Measurements from ENCODE around the gene SPATA33.
"Not testable (repeated sequence)": the region's sequence is repeated elsewhere in the genome, so short reads cannot be mapped to it uniquely, and the experiment has no call there.

The SPATA33 gene

DNA sequence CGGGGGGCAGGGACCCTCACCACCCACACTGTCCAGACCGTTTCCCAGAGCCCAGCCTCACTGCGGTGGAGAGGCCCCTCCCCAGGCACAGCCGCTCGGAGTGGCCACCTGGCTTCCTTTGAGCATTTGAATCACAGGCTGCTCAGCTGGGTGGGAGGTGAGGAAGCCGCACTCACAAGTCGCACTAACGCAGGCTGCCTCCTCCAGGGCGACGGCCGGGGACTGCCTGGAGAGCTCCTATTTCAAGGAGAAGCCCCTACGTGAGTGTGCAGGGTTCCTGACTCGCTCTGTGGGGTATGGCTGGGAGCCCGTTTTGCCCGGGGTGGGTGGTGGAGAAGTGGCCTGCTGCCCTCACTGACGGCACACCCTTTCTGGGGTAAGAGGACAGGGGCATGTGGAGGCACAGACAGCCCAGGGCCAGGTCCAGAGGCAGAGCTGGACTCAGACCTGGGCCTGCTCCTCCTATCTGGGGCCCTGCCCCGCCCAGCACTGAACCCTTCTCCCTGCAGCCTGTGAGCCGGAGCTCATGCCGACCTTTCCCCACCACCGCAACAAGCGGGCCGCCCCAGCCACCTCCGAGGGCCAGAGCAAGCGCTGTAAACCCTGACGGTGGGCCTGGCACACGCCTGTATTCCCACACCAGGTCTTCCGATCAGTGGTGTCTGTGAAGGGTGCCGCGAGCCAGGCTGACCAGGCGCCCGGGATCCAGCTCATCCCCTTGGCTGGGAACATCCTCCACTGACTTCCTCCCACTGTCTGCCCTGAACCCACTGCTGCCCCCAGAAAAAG lies 37.6 kb downstream of the SPATA33 start:
- no peak for DNase-seq

DNA sequence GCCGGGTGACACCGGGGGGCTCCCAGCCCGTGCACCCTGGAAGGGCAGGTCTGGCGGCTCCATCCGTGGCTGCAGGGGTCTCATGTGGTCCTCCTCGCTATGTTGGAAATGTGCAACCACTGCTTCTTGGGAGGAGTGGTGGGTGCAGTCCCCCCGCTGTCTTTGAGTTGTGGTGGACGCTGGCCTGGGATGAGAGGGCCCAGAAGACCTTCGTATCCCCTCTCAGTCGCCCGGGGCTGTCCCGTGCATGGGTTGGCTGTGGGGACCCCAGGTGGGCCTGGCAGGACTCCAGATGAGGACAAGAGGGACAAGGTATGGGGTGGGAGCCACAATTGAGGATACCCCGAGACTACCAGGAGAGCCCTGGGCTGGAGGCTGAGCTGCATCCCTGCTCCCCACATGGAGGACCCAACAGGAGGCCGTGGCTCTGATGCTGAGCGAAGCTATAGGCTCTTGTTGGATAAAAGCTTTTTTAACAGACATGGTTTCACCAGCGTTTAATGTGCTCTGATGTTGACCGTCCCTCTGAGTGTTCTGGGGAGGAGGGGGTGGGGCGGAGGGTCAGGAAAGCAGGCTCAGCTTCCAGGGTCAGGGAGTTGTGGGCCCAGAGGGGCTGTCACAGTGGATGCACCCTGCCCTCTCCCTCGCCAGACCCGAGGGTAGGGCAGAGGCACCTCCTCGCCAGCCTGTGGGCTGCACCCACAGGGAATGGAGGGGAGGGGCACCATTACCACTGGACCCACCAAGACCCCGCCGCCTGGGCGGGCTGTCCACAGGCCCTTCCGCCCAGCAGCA lies 38.4 kb downstream of the SPATA33 start:
- DNase-seq: no peak

DNA sequence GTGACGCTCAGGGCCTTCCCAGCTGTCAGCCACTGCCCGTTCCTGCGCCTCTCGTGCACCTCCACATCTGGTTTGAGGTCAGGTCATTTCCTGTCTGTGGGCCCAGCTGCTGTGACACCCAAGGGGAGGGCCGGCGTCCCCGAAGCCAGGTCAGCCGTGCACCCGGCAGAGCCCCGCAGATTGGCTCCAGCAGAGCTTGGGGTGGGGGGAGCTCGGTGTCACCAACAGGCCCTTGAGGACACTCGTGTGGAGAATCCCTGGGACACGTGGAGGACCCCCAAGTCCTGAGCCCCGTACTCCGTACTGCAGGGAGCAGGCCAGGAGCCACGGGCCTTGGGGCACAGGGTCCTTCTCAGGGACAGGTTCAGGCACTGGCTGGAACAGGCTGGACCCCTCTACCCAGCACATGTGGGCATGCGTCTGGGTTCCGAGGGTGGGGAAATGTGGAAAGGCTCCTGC lies 39.1 kb downstream of the SPATA33 start:
- peak; percentile 54 for DNase-seq

DNA sequence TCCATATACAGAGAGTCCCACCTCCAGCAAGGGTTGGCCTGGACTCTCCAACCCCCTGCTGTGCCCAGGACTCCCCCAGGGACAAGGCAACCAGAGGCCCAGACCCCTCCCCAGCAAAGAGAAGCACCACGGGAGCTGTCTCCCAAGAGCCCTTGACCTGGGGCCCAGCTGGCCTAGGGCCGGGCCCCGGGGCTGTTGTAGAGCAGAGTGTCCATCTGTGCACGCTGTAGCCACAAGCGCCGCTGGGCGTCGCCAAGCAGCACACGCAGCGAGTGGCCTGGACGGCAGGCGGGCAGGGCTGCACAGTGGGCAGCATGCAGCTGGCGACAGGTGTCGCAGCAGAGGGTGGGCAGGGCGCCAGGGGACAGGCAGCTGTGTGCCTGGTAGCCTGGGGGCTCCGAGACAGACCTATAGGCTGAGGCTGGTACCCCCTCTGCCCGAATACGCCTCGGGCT lies 39.6 kb downstream of the SPATA33 start:
- no peak for DNase-seq

DNA sequence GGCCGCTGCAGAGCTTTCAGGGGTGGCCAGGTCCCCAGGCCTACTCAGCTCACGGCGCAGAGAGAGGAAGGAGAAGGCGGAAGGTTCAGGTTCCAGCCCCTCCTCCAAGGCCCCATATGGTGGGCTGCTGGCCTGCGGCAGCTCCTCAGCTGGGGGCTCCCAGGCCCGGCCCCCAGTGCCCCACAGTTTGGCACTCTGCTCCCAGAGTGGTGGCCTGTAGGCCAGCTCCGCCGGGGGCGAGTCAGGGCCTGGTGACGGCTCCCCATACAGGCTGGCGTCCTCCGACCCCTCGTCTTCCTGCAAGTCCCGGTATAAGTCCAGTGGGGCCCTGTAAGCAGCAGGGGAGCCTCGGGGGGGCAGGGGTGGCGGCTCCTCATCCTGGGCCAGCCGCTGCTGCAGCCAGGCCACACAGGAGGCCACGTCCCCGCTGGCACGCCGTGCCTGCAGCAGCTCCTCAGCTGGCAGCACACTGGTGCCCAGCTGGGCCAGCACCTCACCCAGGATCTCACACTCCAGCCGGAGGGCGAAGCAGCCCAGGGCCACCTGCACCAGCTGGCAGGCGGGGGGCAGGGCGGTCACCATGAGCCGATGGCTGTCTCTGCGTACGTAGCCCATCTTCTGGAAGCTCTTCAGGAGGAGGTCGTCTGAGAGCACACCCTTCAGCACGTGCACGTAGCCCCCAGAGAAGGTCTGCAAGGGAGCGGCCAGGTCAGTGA lies 40.1 kb downstream of the SPATA33 start:
- no peak for DNase-seq

DNA sequence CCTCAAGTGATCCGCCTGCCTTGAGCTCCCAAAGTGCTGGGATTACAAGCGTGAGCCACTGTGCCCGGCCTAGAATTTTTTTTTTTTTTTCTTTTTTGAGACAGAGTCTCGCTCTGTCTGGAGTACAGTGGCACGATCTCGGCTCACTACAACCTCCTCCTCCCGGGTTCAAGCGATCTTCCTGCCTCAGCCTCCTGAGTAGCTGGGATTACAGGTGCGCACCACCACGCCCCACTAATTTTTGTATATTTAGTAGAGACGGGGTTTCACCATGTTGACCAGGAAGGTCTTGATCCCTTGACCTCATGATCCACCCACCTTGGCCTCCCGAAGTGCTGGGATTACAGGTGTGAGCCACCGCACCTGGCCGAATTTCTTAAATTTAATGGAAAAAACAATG lies 41.1 kb downstream of the SPATA33 start:
- DNase-seq: not testable (repeated sequence)

DNA sequence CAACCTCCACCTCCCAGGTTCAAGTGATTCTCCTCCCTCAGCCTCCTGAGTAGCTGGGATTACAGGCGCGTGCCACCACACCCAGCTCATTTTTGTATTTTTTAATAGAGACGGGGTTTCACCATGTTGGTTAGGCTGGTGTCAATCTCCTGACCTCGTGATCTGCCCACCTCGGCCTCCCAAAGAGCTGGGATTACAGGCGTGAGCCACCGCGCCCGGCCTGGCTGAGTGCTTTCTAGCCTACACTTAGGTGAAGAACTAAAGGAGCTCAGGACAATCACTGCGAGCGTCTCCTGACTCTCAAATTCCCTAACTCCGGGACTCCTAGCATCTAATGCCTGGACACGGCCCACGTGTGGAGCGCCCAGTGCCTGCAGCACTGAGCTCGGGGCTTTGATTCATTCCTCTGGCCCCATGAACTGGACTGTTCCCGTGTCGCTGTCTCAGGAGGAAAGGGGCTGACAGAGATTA lies 42.0 kb downstream of the SPATA33 start:
- not testable (repeated sequence) for DNase-seq

DNA sequence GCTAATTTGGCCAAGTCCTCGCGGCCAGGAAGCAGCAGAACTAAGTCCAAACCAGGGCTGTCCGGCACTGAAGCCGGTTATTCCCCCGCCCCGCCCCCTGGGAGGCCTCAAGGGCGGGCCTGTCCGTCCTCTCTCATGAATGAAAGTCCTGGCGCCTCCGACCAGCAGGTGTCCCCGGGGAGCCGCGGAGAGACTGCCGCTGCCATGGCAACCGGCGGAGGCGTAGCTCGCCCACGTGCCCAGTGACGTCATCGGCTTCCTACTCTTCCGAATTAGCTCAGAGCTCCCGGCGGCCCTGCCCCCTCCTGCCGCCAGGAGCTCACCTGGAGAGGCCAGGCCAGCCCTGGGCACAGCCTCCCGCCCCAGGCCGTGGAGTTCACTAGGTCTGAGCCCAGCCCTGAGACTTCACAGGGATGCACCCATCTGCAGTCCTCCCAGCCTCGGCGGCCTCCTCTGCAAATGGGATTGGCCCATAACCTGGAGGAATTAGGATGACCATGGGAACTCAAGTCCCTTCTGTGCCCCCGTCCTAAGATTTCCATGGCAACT lies 42.5 kb downstream of the SPATA33 start:
- DNase-seq: peak; percentile 97

DNA sequence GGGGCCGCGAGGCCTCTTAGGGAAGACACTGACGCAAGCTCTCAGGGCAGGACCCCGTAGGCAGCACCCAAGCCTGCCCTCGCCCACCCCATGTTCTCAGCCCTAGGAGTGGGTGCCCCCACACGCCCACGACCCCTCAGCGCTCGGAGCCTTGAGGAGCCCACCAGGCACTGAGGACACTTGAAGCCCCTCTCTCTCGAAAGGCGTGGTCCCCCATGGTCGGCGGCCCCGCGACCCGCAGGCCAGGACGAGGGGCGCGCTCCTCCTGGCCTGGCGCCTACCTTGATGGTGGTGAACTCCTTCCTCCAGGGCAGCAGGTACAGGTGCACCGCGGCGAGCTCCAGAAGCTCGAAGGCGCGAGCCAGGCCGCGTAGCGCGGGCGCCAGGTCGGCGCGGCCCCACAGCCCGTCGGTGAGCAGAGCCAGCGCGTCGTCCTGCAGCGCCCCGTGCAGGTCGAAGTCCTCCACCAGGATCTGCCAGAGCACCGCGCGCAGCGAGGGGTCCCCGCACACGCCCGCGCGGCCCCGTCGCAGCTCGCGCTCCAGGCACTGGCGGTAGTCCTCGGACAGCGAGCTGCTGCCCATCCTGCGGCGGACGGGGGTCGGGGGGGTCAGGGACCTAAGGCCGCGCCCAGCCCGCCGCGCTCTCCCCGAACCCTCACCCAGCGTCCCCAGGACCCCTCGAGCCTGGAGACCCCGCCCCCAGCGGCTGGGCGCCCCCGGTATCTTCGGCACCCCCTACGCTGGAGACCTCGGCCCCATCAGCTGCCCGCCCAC lies 43.2 kb downstream of the SPATA33 start:
- DNase-seq: peak; percentile 61

DNA sequence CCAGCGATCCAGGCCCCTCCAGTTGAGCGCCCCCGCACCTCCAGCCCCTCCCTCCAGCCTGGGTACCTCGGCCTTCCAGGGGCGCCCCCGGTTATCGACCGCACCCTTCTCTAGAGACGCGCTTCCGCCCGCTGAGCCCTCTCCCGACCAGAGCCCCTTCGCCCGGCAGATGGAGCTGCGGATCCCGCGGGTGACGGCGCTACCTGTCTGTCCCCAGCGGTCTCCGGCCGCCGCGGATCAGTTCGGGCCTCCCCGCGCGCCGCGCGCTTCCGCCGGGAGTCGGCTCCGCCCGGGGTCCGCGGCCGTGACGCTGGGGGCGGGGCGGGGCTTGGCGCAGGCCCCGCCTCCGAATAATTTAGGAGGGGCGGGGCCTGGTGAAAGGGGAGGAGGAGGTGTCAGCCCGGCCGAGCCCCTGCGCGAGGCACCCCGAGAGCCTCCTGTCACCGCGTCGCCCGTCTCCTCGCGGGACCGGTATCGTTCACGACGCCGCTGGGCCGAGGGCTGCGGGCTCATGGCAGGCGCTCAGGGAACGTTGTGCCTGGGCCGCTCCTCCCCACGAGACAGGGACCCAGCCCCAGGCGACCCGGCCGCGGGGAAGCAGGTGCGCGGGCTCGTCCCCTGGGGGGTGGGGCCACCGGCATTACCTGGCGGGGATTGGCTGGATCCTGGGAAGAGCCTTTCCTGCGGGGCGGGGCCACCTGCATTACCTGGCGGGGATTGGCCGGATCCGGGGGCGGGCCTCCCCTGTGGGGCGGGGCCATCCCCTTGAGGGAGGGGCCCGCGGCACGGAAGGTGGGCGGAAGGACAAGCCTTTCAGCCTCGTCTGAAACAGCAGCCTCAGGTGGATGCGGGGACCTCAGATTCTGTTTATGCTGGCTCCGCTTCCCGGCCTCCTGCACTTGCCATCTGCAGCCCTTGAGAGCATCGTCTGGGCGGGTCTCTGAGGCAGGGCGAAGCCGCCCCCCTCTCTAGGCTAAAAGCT lies 44.1 kb downstream of the SPATA33 start, which contains the start of gene SPATA2L:
Gene SPATA2L (minus strand): TSS at position 281 of the 982 bp plus-strand sequence. CDS start 473 bp downstream, outside the sequence.
- peak; percentile 97 for DNase-seq

DNA sequence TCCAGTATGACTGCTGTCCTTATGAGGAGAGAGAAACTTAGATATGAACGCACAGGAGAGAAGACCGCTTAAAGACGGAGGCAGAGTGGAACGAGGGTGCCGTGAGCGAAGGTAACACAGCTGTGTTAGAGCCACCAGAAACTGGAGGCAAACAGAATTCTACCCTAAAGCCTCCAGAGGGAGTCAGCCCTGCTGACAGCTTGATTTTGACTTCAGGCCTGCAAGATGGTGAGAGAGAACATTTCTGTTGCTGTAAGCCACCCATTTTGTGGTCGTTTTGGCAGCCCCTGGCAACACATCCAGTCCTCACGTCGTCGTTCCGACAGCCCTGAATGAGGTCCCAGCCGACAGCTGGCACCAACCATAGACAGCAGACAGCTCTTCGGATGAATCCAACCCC lies 46.6 kb downstream of the SPATA33 start:
- DNase-seq: no peak

DNA sequence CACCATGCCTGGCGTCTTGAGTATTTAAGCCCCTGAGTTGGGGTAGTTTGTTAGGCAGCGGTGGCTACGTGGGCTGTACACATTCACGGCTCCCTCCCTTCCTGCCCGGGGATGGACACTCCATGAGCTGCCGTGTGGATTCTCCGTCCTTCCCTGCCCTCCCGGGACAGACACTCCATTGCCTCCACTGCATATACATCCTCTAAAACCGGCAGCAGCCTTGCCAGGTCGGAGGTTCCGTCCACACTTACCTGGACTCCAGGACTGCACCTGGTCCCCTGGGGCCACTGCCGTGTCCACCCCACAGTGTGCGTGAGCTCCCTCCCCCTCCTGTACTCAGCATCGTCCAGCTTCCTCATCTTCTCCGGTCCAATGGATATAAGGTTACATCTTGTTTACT lies 47.4 kb downstream of the SPATA33 start:
- DNase-seq: no peak

DNA sequence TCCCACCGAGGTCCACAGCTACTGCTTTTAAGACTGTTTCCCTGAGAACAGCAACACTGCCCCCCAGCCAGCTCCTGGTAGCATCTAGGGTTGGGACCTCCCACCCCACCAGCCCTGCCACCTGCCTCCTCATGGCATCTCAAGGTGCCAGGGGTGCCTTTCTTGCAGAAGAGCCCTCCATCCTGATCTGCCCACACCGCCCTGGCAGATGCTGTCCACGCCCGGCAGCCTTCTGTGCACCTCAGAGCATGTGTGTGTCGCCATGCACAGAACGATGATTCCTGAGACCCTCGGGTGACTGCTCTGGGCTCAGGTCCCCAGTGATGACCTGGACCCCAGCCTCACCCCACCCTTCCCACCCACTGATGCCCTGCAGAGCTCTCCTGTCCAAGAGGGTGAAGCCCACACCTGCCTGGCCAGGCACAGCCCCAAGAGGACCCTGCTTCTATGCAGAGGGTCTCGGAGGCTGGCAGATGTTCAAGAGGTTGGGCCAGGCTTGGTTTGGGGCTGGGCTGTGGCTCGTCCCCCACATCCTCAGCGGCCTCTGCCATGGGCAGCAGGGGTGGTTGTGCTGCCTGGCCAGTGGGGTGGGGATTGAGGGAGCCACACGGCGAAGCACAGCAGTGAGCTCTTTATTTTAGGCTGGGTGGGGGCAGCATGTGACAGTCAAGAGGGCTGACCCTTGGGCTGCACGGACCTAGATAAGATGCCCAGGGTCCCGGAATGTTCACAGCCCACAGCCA lies 49.1 kb downstream of the SPATA33 start:
- DNase-seq: no peak

DNA sequence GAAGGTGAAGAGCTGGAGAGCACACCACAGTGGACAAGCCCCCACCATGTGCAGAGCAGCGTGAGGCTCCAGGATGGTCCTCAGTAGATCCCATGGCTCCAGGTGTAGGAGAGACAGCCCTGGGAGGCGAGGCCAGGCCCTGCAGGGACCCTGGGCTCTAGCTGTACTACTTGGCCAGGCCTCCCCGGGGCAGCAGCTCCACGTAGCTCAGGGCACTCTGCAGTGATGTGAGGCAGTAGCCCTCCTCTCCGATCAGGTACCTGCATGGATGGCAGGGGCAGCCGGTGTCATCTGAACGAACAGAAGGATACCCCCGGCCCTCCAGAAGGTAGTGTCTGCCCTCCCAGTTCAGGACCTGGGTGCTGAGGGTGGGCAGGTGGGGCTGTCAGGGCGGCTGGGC lies 50.1 kb downstream of the SPATA33 start:
- DNase-seq: no peak

DNA sequence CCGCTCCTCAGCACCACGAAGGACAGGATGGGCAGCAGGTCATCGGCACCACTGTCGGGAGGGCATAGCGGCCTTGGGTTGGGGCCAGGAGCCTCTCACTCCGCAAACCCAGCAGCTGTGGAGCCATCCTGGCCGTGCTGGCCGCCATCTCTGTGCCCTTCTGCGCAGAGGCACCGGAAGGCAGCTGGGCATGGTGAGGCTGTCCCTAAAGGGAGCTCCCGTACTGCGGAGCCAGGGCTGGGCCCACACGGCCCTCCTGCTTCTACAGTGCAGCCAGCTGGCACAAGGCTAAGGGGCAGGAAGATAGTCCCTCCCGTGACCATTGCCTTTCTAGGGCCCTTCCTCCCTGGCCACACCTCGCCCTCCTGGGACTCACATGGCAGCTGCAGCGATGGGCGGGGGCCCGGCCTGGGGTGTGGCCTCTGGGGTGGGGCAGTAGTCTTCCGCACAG lies 50.9 kb downstream of the SPATA33 start:
- DNase-seq: no peak

DNA sequence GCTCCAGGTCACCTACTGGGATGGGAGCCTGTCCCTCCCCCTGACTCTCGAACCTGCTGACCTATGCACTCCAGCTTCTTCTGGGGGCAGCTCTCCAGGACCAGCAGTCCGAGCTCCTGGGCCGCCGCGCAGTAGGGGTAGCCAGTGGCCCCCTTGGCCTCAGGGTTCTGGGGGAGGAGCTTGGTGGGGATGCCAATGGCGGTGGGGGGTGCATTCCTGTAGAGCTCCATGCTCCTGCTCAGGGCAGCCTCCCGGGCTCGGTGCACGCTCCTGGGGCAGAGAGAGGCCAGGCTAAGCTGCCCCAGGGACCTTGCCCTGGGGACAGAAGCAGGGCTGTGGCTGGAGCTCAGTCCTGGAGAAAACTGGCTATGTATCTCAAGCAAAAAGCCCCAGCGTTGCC lies 51.5 kb downstream of the SPATA33 start:
- DNase-seq: no peak

DNA sequence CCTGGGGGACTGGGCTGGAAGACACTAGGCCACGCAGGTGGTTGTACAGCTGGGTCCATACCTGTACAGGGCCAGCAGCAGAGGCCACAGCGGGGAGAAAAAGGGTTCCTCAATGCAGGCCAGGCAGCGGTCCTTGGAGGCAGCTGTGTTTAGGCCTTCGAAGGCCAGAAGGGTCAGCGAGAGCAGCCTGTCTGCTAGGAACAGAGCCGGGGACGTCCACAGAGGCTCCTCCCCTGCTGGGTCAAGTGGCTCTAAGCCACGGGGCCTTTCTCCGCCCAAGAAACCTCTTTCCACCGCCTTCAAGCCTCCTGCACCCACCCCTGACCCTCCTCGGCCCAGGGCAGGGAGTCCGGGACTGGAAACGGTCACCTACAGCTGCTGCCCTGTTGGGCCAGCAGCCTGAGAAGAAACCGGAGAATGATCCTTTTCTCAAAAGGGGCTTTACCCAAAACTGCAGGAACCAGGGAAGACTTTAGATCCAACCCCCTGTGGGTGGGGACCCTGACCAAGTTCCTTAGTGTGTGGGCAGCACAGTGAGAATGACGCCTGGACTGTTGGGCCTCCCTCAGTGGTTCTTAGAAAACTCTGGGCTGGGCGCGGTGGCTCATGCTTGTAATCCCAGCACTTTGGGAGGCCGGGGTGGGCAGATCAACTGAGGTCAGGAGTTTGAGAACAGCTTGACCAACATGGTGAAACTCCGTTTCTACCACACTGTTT lies 52.2 kb downstream of the SPATA33 start:
- no peak for DNase-seq

DNA sequence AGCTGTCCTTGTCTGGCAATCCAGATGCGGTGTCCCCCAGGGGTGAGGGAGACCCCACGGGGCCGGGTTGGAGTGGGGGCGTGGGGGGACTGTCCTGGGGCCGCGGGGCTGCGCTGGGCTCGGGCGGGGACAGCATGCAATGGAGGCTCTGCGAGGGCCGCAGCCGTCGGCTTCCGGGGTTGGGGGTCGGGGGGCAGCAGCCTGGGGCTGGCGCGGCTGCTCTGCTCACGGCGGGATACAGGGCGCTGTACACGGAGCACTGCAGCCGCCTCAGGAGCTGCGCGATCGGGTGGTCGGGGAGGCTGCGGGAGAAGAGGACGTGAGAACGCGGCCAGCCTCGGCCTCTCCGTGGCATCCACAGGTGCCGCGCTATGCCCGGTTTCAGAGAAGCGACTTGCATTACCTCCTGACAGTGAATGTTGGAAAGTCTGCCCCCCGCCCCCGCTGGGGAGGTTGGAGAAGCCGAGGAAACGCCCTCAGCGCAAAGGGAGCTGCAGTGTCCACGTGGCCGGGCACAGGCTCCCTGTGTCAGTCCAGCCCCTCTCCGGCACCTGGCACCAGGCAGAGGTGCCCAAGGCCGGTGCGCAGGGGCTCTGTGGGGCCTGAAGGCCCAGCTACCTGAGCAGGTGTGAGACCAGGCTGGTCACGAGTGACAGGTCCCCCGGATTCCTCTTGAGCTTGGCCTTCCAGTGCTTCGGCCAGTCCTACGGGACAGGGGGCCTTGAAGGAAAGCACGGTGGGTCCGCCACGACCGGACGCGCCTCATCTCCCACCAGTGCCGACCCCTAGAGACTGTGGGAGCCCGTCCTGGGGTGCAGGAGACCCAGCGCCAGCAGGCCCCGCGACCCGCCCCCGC lies 53.3 kb downstream of the SPATA33 start:
- no peak for DNase-seq
